Measurements from ENCODE around the gene ST3GAL3.

DNA sequence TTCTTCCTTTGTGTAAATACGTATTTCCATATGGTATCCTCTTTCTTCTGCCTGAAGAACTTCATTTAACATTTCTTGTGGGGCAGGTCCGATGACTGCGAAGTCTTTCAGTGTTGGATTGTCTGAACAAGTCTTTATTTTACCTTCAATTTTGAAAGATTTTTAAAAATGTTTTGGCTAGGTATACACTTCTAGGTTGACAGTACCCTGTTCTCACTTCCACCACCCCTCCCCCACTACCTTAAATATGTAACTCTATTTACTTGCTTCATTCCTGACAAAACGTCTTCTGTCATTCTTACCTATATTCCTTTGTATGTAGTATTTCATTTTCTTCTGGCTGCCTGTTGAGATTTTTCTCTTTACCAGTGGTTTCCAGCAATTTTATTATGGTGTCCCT lies 140.5 kb downstream of the ST3GAL3 start:
- TF ChIP-seq, protein P1, sequence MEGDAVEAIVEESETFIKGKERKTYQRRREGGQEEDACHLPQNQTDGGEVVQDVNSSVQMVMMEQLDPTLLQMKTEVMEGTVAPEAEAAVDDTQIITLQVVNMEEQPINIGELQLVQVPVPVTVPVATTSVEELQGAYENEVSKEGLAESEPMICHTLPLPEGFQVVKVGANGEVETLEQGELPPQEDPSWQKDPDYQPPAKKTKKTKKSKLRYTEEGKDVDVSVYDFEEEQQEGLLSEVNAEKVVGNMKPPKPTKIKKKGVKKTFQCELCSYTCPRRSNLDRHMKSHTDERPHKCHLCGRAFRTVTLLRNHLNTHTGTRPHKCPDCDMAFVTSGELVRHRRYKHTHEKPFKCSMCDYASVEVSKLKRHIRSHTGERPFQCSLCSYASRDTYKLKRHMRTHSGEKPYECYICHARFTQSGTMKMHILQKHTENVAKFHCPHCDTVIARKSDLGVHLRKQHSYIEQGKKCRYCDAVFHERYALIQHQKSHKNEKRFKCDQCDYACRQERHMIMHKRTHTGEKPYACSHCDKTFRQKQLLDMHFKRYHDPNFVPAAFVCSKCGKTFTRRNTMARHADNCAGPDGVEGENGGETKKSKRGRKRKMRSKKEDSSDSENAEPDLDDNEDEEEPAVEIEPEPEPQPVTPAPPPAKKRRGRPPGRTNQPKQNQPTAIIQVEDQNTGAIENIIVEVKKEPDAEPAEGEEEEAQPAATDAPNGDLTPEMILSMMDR (IDR thresholded peaks at IDR 0.05) = no peak
- TF ChIP-seq SIN3A (IDR thresholded peaks at IDR 0.05; ENCODE audit: borderline replicate concordance, insufficient read depth, low read depth, low read length) = no peak
- TF ChIP-seq TCF7L2 (IDR thresholded peaks at IDR 0.05; ENCODE audit: low read depth, low read length) = no peak
- TF ChIP-seq, protein P2, sequence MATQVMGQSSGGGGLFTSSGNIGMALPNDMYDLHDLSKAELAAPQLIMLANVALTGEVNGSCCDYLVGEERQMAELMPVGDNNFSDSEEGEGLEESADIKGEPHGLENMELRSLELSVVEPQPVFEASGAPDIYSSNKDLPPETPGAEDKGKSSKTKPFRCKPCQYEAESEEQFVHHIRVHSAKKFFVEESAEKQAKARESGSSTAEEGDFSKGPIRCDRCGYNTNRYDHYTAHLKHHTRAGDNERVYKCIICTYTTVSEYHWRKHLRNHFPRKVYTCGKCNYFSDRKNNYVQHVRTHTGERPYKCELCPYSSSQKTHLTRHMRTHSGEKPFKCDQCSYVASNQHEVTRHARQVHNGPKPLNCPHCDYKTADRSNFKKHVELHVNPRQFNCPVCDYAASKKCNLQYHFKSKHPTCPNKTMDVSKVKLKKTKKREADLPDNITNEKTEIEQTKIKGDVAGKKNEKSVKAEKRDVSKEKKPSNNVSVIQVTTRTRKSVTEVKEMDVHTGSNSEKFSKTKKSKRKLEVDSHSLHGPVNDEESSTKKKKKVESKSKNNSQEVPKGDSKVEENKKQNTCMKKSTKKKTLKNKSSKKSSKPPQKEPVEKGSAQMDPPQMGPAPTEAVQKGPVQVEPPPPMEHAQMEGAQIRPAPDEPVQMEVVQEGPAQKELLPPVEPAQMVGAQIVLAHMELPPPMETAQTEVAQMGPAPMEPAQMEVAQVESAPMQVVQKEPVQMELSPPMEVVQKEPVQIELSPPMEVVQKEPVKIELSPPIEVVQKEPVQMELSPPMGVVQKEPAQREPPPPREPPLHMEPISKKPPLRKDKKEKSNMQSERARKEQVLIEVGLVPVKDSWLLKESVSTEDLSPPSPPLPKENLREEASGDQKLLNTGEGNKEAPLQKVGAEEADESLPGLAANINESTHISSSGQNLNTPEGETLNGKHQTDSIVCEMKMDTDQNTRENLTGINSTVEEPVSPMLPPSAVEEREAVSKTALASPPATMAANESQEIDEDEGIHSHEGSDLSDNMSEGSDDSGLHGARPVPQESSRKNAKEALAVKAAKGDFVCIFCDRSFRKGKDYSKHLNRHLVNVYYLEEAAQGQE (IDR thresholded peaks at IDR 0.05; ENCODE audit: insufficient read depth in 1 of 2, low read depth in 2 of 2, low read length in 1 of 2) = no peak
